H4 (cell line): ENCODE measurements around the gene SUSD3. TPM values are rescaled to one million over a fixed set of nuclear protein-coding genes. Genes with fewer than 3 reads are reported as not detected.

ENCODE experiments used
- DNase-seq: peaks from one replicate; pipeline ENCODE4 v3.0.0-alpha.2; 2015; ENCODE audit warnings: low spot score
- total RNA-seq: library from RNA; depleted of rRNA; stranded (reverse); fragments of >200 nt; shearing (Covaris generic); gene quantifications from 2 replicates; pipeline ENCODE4 v1.2.3, GENCODE V29; 2014

Gene SUSD3
- total RNA-seq, 1 experiment from 2014 or later: not detected

DNA sequence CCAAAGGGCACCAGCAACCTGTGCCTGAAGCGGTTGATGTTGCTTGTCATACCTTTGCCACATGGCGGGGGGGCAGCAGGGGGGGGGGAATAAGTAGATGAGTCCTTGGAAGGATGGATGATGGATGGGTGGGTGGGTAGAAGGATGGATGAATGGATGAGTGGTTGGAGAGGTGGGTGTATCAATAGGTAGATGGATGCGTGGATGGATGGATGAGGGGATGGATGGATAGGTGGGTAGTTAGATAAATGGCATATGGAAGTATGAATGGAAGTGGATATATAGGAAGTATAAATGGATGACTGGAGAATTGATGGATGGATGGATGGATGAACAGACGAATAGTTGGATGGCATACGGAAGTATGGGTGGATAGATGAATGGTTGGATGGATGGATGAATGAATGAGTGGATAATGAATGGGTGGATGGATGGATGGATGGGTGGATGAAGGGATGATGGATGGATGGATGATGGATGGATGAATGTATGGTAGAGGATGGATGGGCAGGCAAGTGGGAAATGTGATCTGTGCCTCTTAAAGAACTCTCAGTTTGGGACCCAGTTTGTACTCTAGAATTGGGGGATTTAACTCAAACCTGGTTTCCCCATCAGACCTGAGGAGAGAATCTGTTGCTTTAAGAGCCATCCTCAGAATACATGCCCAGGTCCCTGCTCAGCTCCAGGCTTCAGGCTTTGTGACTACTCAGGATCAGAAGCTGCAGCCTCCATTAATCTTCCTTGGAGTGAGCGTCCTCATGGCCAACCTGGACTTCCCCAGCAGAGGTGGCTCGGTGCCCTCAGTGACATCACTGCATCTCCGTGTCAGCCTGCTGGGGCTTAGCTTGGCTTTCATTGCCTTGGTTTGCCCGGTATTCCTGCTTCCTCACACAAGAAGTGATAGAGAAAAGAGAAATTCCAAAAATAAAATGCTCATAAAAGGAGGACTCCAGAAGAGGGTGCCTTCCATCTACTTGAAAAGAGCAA, 27.6 kb upstream of the SUSD3 start:
- no peak for DNase-seq

DNA sequence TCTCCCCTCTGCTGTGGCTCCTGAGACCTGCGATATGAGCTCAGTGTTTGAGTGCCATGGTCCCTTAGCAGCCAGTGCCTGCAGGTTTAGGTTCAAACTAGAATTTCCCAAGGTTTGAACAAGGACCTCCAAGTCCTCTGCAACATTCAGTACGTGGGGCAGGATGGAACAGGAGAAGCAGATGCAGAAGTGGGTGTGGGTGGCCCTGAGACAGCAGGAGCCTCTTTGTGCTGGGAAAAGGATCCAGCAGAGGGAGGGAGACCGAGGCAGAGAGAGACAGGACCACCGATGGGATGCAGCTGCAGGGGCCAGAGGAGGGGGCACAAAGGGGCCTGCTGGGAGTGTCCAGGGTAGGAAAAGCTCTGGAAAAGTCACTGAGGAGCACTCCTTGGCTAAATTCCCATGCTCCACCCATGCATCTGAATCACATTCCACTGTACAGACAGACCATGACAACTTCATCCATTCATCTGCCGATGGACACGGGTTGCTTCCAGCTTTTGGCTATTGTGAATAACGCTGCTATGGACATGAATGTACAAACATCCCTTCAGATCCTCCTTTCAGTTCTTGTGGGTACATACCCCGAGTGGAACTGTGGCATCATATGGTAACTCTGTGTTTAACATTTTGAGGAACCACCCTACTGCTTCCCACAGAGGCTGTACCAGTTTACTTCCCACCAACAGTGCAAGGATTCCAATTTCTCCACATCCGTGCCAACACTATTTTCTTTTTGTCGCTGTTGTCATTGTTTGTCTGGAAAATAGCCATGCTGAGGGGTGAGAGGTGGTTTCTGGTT, 26.7 kb upstream of the SUSD3 start:
- DNase-seq: no peak

DNA sequence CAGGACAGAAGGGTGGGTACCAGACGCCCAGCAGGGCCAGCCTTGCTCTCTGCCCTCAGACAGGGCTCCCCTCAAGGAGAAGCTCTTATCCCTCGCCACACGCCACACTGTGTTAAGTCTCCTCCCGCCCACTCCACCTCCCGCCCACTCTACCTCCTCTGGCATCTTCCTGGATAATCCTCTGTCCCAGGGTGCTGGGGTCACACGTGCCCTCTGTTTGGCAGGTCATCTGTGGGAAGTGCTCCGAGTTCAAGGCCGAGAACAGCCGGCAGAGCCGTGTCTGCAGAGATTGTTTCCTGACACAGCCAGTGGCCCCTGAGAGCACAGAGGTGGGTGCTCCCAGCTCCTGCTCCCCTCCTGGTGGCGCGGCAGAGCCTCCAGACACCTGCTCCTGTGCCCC, 26.0 kb upstream of the SUSD3 start:
- no peak for DNase-seq

DNA sequence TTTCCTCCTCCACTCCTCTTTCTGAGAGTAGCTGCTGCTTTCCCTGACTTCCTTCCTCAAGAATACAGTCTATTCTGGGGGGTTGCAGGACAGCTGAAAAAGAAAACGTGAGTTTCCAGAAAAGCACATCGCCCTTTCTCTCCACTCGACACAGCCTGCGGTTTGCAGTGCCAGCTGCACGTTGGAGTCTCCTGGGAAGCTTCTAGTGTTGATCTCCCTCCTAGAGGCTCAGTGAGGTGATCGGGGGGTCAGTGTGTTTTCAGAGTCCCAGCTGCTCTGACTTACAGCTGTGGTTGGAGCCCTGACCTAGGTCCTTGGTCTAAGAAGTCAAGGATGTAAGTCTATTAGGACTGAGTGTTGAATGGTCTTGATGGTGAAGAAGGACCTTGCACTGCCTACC, 25.0 kb upstream of the SUSD3 start:
- DNase-seq: no peak

DNA sequence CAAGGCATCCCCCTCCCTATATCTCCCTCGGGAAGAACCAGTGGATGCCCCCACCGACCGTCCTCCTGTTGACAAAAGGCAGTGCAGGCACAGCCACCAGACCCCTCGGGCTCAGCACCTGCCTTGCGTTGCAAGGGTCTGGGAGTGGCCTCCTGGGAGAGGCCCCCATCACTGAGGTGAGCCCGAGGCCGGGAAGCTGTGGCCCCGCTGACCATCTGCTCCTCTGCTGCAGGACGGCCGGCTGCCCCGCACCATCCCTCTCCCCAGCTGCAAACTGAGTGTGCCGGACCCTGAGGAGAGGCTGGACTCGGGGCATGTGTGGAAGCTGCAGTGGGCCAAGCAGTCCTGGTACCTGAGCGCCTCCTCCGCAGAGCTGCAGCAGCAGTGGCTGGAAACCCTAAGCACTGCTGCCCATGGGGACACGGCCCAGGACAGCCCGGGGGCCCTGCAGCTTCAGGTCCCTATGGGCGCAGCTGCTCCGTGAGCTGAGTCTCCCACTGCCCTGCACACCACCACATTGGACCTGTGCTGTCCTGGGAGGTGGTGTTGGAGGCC, 23.3 kb upstream of the SUSD3 start:
- DNase-seq: no peak

DNA sequence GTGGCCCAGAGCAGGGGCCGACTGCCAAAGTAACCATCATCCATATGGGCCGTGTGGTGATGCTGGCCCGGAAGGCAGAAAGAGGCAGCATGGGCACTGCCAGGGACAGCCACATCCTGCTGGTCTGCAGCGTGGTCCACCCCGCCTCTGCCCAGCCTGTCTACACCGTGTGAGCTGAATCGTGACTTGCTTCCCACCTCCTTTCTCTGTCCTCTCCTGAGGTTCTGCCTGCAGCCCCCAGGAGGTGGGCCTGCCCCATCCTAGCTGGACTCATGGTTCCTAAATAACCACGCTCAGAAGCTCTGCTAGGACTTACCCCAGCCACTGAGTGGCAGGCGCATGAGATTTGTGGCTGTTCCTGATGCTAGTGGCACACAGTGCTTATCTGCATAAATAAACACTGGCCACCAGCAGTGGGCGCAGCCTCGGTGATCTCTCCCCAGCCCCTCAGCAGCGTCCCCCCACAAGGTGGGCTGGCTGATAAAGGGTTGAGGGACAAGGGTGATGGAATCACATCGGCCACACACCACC, 22.6 kb upstream of the SUSD3 start:
- no peak for DNase-seq

DNA sequence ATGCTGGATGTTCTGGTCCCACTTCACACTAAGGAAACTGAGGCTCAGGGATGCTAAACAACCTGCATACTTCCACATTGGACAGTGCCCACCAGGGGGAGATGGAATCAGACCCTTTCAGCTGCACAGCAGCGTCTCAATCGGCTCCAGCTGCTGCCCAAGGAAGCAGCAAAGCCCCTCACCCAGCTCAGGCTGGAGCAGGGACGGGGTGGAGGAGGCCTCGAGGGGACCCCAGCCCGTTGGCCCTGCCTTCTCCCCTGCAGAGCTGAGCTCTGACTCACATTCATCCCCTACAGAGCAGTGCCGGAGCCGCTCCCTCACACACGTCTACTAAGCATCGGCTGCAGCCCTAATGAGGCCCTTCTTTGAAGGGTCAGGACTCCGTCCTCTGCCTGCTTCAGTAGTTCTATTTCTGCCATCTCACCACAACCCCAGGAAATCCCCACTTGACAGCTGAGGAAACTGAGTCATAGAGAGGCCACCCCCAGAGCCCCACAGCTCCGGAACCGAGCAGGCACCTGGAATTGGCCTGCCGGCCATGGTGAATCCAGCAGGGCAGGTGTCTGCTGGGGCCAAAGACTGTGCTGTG, 21.5 kb upstream of the SUSD3 start:
- DNase-seq: no peak

DNA sequence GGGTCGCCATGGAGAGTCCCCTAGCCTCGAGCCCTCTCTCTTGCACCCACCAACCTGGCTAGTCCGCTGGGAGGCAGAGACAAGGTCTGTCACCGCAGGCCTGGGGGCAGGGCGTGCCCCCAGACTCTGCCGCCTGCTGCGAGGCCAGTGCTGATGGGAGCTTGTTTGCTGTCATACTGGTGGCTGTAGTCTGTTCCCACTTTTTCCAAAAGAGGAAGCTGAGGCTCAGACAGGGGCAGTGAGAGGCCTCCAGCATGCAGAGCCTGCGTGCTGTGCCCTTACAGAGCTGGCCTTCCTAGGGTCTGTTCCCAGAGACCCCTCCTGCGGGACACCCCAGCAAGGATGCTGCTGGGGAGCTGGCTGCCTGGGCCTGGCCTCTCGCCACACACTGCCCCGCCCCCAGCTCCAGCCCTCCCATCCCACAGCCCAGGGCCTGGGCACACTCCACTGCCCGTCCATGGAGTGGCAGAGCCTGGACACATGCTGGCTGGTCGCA, 21.0 kb upstream of the SUSD3 start:
- DNase-seq: no peak

DNA sequence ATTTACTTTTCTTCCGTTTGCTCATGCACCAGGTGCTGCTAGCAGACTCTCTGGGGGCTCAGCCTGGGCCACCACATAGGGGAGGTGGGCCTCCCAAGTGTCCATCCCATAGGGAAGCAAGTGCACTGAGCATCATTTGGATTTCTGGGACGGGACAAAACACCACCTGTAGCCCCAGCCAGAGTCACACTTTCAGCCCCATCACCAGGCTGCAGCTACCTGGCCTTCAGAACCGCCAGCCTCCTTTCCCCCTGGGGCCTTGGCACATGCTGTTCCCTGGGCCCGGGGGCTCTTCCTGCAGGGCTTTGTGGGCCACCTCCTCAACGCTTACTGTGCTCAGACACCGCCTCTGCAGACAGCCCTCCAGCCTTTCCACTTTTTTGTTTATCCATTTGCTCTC, 19.6 kb upstream of the SUSD3 start:
- DNase-seq: no peak

DNA sequence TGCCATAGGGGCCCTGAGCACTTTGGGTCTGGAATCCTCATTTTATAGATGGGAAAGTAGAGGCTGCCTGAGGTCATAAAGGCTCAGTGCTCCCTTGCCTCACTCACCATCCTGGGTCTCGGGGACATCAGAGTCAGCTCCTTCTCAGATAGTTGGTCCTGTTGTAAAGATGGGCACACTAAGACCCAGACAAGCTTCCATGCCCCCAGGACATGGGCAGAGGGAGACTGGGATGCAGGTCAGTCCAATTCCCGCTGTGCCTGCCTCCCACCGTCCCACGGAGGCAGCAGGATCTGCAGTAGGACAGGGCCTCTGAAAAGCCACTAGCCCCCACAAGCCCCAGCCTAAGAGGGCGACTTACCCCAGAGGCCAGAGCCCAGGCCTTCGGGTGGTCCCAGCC, 19.0 kb upstream of the SUSD3 start:
- DNase-seq: no peak

DNA sequence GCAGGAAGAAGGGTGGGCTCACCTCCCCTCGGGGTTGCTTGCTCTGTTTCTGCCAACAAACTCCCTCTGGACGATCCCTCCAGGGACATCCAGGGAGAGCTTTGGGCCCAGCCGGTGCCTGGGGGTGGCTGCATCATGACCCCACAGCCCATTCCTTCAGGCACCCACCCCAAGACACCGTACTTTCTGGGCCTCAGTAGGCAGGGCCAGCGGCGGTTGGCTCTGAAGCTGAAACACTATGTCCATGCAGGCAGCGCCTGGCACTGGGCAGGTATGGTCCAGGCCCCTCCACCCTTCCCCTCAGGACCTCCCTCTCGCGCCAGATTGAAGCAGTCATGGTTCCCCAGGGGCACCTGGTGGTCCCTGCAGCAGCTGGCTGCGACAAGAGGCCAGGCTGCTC, 18.5 kb upstream of the SUSD3 start:
- DNase-seq: no peak

DNA sequence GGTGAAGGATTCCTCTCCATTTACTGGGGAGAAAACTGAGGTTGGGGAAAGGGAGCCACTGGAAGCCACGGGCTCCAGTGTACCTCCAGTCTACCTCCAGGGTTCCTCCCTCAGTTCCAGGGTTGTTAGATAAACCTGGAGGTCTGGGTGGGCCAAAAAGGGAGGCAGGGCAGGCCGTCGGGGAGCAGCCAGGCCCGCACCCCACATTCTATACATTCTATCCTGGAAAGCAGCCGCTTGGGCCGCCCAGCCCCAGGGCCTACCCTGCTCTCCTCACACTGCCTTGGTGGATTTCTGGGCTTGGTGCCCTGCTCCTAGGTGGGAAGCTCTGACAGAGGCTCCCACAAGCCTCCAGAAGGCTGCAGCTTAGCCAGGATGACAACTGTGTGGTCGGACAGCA, 18.1 kb upstream of the SUSD3 start:
- no peak for DNase-seq

DNA sequence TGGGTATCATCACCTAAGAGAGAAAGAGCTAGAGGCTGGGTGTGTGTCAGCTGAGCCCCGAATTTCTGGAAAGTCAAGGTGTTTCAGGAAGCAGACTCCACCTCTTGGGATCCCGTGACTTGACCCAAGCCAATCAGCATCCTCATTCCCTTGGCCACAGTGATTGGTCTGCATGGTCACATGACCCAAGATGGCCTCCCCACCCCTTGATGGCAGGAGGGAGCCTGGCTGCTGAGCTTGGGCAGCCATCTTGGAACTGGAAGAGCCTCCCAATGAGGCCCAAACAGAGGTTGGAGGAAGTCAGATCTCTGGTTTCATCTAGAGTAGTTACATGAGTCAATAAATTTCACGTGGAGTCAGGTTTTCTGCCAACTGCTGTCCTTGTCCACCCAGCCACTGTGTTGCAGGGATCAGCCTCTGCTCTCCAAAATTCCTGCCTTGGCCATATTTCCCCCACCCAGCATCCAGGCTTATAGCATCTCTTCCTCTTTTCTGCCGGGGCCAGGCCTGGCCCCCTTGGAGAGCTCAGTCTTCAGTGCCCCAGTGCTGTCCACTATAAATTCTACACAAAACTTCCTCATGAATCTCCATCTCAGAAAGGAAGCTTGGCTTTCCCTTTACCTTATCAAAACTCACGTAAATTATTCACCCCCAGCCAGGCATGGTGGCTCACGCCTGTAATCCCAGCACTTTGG, 17.2 kb upstream of the SUSD3 start:
- DNase-seq: peak; percentile 13

DNA sequence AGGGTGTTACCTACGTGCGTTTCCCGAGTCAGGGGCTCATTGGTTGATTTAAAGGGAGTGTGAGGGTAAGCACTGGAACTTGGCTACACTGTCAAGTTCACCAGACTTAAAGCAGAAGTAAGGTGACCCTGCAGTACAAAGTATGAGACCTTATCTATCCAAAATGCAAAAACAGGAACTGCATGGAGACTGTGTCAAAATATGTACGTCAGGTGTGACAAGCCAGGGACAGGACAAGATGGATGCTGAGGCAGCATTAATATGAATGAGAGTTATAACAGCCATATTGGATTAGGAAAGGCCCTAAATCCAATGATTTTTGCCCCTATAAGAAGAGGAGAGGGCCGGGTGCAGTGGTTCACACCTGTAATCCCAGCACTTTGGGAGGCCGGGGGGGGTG, 15.4 kb upstream of the SUSD3 start:
- DNase-seq: no peak

DNA sequence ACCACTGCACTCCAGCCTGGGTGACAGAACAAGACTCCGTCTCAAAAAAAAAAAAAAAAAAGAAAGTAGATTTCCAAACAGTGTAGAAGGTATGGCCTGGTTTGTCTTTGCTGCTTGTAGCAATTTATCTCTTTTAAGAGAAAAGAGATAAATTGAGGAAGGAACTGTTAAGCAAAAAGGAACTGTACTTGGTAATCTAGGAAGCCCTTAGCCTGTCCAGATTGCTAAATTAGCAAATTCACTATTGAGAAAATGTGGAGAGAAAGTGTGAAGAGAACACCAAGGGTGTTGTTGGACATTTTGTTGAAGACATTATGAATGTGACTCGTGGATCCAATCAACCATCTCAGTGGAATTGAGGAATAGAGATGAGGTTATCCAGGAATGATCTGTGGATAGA, 13.0 kb upstream of the SUSD3 start:
- DNase-seq: no peak

DNA sequence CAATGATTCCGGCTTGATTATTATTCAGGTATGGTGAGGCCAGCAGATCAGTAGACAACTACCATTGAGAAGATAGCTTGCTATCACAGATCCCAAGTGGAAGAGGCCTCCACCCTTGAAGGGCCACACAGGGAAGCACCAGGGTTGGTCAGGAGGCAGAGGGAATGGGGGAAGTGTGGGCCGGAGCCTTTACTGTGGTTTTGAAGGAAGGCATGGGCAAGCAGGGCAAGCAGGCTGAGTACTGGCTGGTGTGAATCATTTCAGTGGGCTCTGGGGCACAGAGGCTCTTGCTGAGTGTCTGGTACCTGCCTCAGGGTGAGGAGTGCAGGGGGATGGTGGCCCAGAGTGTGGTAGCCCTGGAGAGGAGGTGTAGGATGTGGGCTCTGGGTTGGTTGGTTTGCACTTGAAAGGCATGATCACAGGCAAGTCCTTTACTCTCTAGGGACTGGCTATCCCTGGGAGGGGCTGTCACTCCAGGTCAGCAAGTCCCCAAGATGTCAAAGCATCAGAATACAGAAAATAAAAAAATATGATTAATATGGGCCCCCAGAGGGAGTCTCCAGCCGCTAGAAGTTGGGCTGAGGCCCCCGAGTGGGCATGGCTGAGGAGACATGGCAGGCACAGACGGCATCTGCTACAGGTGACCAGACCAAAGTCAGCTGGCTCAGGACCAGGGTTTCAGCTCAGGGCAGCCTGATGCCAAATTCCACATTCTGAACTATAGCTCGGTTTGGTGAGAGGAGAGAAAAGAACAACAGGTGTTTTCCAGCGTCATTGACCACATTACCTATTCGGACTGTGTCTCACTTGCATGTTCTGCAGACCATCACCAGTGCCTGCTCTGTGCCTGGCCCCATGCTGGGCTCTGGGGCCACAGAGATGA, 9.7 kb upstream of the SUSD3 start:
- no peak for DNase-seq

DNA sequence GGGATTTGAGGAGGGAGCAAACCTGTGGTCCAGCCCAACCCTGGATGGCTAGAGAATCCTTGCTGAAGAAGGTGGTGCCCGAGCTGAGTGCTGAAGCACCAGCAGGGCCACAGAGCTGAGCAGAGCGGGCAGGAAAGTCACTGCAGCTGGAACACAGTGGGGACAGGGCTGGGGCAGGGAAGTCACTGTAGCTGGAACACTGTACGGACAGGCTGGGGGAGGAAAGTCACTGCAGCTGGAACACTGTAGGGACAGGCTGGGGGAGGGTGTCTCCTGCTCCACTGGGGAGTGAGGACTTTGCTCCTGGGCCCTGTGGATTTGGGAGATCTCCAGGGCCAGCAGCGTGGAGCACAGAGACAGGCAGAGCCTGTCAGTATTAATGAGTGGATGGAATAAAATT, 9.0 kb upstream of the SUSD3 start:
- DNase-seq: no peak

DNA sequence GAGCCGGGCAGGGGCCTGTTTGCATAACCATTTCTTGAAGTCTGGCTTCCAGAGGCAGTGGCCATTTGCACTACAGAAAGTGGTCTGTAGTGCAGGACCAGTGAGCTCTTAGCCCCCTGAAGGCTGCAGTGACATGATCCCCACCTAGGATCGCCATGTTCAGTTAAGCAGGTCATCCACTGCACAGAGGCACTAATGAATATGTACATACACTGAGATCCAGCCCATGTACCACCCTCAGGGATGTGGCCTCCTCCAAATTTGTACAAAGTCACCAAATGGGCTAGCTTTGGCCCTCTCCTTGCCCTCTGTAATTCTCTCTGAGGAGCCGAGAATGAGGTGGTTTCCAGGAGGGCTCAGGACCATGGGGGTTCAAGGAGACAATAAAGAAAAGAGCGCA, 8.3 kb upstream of the SUSD3 start:
- DNase-seq: no peak

DNA sequence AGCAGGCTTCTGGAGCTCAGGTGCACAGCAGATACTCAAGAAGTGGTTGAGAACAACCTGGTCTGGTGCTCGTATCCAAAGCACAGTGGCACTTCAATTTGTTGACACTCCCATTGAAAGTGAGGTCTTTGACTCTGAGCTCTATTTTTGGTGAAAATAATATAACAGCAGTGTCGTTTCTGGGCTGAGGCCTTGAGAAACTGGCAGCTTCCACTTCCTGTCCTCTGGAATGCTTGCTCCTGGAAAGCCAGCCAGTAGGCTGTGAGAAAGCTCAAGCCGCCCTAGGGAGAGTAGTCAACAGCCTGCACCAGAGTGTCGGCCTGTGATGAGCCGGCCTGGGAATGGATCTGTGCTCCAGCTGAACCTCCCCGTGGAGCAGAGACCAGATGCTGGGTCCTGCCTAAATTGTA, 6.8 kb upstream of the SUSD3 start:
- DNase-seq: no peak
